GM19025 (cell line): ENCODE measurements around the gene MYO18B.

ENCODE experiments used
- ATAC-seq: cut with Tn5 transposase; IDR thresholded peaks from one replicate; pipeline ENCODE4 v1.9.1; 2021; ENCODE audit warnings: mild to moderate bottlenecking, low read depth, moderate library complexity; ENCODE audit not compliant: unreplicated experiment

The MYO18B gene

GRCh38 chr22:25890651-25891050 lies 148.7 kb downstream of the MYO18B start:
- ATAC-seq = no peak

GRCh38 chr22:25892678-25893077 lies 150.7 kb downstream of the MYO18B start:
- no peak for ATAC-seq

- no peak for ATAC-seq
Measured at GRCh38 chr22:25895678-25896077, 153.7 kb downstream of the MYO18B start.

GRCh38 chr22:25896098-25896497 lies 154.1 kb downstream of the MYO18B start:
- ATAC-seq = no peak

- no peak for ATAC-seq
Measured at GRCh38 chr22:25896592-25896991, 154.6 kb downstream of the MYO18B start.

- ATAC-seq = no peak
Measured at GRCh38 chr22:25898707-25899365, 156.8 kb downstream of the MYO18B start.

- ATAC-seq = no peak
Measured at GRCh38 chr22:25899566-25899965, 157.6 kb downstream of the MYO18B start.

- ATAC-seq = no peak
Measured at GRCh38 chr22:25900390-25900789, 158.4 kb downstream of the MYO18B start.

GRCh38 chr22:25900880-25901279 lies 158.9 kb downstream of the MYO18B start:
- ATAC-seq = no peak

GRCh38 chr22:25902402-25902801 lies 160.4 kb downstream of the MYO18B start:
- no peak for ATAC-seq

GRCh38 chr22:25903294-25903693 lies 161.3 kb downstream of the MYO18B start:
- no peak for ATAC-seq

- no peak for ATAC-seq
Measured at GRCh38 chr22:25908212-25908611, 166.2 kb downstream of the MYO18B start.

- no peak for ATAC-seq
Measured at GRCh38 chr22:25908755-25909154, 166.8 kb downstream of the MYO18B start.

GRCh38 chr22:25909614-25910387 lies 167.8 kb downstream of the MYO18B start:
- ATAC-seq = no peak

- no peak for ATAC-seq
Measured at GRCh38 chr22:25911243-25911972, 169.4 kb downstream of the MYO18B start.

GRCh38 chr22:25919452-25919851 lies 177.5 kb downstream of the MYO18B start:
- no peak for ATAC-seq

- no peak for ATAC-seq
Measured at GRCh38 chr22:25922141-25922540, 180.2 kb downstream of the MYO18B start.

- ATAC-seq = no peak
Measured at GRCh38 chr22:25923914-25924313, 181.9 kb downstream of the MYO18B start.

GRCh38 chr22:25928038-25928437 lies 186.1 kb downstream of the MYO18B start:
- ATAC-seq = no peak

GRCh38 chr22:25929321-25929878 lies 187.4 kb downstream of the MYO18B start:
- ATAC-seq = no peak

- ATAC-seq = no peak
Measured at GRCh38 chr22:25930083-25930482, 188.1 kb downstream of the MYO18B start.
